Muscle of leg (tissue), 11 donors: ENCODE results near the gene DIAPH1. TPM values are rescaled to one million over a fixed set of nuclear protein-coding genes. Genes with fewer than 3 reads are reported as not detected.
A peak's percentile ranks its signal among the peaks of the same experiment; 100 is the strongest.
"Not testable (repeated sequence)": the region's sequence is repeated elsewhere in the genome, so short reads cannot be mapped to it uniquely, and the experiment has no call there.

Experiments
- DNase-seq: peaks from one replicate; pipeline ENCODE4 v3.0.0; 2013
- H3K27ac ChIP-seq: one replicate; pipeline ENCODE4 v1.5.1; 2013; ENCODE audit warnings: mild to moderate bottlenecking, low read length, control low read depth
- H3K27me3 ChIP-seq: one replicate; pipeline ENCODE4 v1.6.1; 2013; ENCODE audit warnings: low read length; ENCODE audit not compliant: control insufficient read depth, insufficient read depth
- H3K36me3 ChIP-seq: one replicate; pipeline ENCODE4 v1.6.1; 2013; ENCODE audit warnings: low read length; ENCODE audit not compliant: control insufficient read depth, insufficient read depth
- H3K4me1 ChIP-seq: one replicate; pipeline ENCODE4 v1.6.1; 2013; ENCODE audit warnings: low read length; ENCODE audit not compliant: control insufficient read depth, insufficient read depth
- H3K4me3 ChIP-seq: one replicate; pipeline ENCODE4 v1.5.1; 2013; ENCODE audit warnings: low read length, control low read depth
- H3K9me3 ChIP-seq: replicated peaks from 2 replicates; pipeline ENCODE4 v1.6.1; 2013; ENCODE audit warnings: low read depth, low read length; ENCODE audit not compliant: control insufficient read depth
- WGBS: methylation state at CpG from one replicate; pipeline ENCODE4 v1.1.5; 2013; ENCODE audit warnings: missing lambda C conversion rate; ENCODE audit not compliant: insufficient coverage; 5-methylcytosine and 5-hydroxymethylcytosine counted together
- polyA plus RNA-seq, 8 donors: library from polyadenylated mRNA; unstranded; fragments of 120-200 nt; gene quantifications; one replicate each; pipeline versions ENCODE4 v1.2.1 to v1.2.3, GENCODE V29; 2013; ENCODE audit warnings: inconsistent platforms in 1 of 8, low replicate concordance in 1 of 8; ENCODE audit not compliant: insufficient read length in 8 of 8, insufficient read depth in 1 of 8
- total RNA-seq: library from RNA; stranded (reverse); fragments of 120-200 nt; gene quantifications from one replicate; pipeline ENCODE4 v1.2.4, GENCODE V29; 2013

The DIAPH1 gene
- total and polyA plus RNA-seq, 9 donors: 11.5 to 34.5 (median 28.0) TPM

DNA sequence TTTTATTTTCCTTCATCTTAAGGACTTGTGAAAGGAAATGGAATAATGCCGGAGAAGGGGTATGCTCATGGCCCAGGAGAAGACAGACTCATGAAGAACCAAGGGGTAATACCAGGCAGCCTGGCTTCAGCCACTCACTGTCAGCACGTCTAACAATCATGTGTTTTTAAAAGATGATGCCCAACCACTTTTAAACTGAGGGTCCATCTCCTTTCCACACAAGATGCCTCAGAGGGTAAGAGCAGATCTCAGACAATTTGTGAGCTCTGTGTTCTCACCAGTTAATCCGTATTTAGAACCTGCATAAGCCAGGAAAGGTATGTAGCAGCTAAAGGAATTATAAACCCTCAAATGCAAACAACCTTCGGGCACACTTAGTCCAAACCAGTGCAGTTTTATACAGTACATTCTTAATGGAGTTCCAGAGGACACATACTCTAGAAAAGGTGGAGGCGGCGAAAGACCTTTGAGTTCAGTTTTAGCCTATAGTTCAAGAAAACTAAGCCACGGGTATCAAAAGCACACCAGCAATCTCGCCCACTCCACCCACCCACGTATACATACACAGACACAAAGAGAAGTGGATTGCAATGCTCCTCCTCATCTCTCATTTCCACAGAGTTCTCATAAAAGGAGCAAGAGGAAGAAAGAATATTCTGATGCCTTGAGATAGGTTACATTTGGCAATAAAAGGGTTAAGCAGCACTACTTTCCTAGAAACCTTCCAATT lies 2.6 kb downstream of the DIAPH1 start:
- Histone ChIP-seq H3K4me3 (no peak overlapping the region), H3K4me1 (peaks cover 11% of the 10 kb centered on the region), H3K27me3 (no peaks in the 10 kb centered on the region), H3K27ac (no peak overlapping the region), H3K36me3 (peaks cover 4% of the 10 kb centered on the region), H3K9me3 (no peaks in the 10 kb centered on the region)
- DNase-seq: no peak
- WGBS: 40% methylated on average over 1 of the region's 9 CpGs

GRCh38 chr5:141613344-141613743 lies 5.5 kb downstream of the DIAPH1 start:
- Histone ChIP-seq H3K36me3 (no peaks in the 10 kb centered on the region), H3K9me3 (no peaks in the 10 kb centered on the region), H3K4me3 (no peak overlapping the region), H3K27me3 (no peaks in the 10 kb centered on the region), H3K4me1 (peaks cover 8% of the 10 kb centered on the region), H3K27ac (no peak overlapping the region)
- DNase-seq: no peak

GRCh38 chr5:141611289-141611688 lies 7.5 kb downstream of the DIAPH1 start:
- Histone ChIP-seq H3K4me3 (no peak overlapping the region), H3K4me1 (no peaks in the 10 kb centered on the region), H3K9me3 (no peaks in the 10 kb centered on the region), H3K36me3 (no peaks in the 10 kb centered on the region), H3K27me3 (no peaks in the 10 kb centered on the region), H3K27ac (no peak overlapping the region)
- WGBS: no CpG with 5 or more reads among the region's 3 CpGs
- DNase-seq: no peak

- not testable (repeated sequence) for H3K9me3 ChIP-seq, H3K4me3 ChIP-seq, H3K27ac ChIP-seq, H3K27me3 ChIP-seq, H3K36me3 ChIP-seq, DNase-seq, H3K4me1 ChIP-seq
- WGBS: 95% methylated on average over 3 of the region's 7 CpGs
These were observed 8.9 kb downstream of the DIAPH1 start for GRCh38 chr5:141609921-141610320.

- Histone ChIP-seq H3K36me3 (no peaks in the 10 kb centered on the region), H3K4me3 (no peak overlapping the region), H3K27me3 (no peaks in the 10 kb centered on the region), H3K4me1 (no peaks in the 10 kb centered on the region), H3K27ac (no peak overlapping the region), H3K9me3 (no peaks in the 10 kb centered on the region)
- no peak for DNase-seq
- WGBS: no CpG with 5 or more reads among the region's 3 CpGs
These were observed 9.8 kb downstream of the DIAPH1 start for GRCh38 chr5:141609044-141609443.

DNA sequence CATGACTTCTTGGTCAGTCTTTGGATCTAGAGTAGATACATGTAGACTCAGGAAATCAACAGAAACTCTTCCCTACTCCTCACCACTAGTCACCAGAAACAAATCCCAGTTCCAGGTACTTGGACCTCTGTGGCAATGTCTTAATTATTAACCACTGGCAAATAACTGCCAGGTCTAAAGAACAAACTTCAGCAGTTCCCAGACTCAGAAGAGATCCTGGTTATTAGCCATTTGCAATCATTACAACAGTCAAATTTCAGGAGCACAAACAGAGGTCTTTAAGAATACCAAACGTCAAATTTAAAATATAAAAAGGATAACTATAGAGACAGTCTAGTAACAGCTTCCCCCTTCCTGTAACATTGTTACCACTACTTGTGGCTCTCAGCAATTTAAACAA lies 10.2 kb downstream of the DIAPH1 start:
- no peaks in the 10 kb centered on the region for H3K36me3 ChIP-seq
- H3K4me1 ChIP-seq: peaks cover 3% of the 10 kb centered on the region
- WGBS: no CpG with 5 or more reads among the region's 1 CpG
- no peaks in the 10 kb centered on the region for H3K9me3 ChIP-seq
- no peak overlapping the region for H3K4me3 ChIP-seq
- H3K27ac ChIP-seq: no peak overlapping the region
- no peak for DNase-seq
- H3K27me3 ChIP-seq: no peaks in the 10 kb centered on the region

DNA sequence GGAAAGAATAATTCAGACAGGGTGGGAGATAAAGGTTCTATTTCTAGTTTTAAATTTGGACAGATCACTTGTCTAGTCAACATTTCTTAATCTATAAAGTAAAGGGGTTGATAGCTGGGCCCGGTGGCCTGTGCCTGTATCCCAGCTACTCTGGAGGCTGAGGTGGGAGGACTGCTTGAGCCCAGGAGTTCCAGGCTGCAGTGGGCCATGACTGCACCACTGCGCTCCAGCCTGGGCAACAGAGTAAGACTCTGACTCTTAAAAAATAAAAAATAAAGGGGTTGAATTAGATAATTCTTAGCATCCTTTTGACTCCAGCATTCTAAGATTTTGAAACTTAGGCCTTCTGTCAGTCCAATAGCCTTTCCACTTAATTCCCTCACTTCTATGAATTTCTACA lies 10.8 kb downstream of the DIAPH1 start:
- 71% methylated on average over 1 of the region's 2 CpGs for WGBS
- Histone ChIP-seq H3K9me3 (no peaks in the 10 kb centered on the region), H3K4me3 (no peak overlapping the region), H3K36me3 (no peaks in the 10 kb centered on the region), H3K4me1 (peaks cover 3% of the 10 kb centered on the region), H3K27ac (no peak overlapping the region), H3K27me3 (no peaks in the 10 kb centered on the region)
- no peak for DNase-seq

- Histone ChIP-seq H3K36me3 (no peaks in the 10 kb centered on the region), H3K4me1 (peaks cover 3% of the 10 kb centered on the region), H3K27me3 (no peaks in the 10 kb centered on the region), H3K4me3 (no peak overlapping the region), H3K9me3 (no peaks in the 10 kb centered on the region), H3K27ac (peak overlapping the region; percentile 88)
- DNase-seq: peak; percentile 78
- 62% methylated on average over 5 of the region's 6 CpGs for WGBS
These were observed 13.1 kb downstream of the DIAPH1 start for GRCh38 chr5:141605523-141606277.

- H3K4me3 ChIP-seq: no peak overlapping the region
- H3K27ac ChIP-seq: peak overlapping the region; percentile 80
- no peaks in the 10 kb centered on the region for H3K9me3 ChIP-seq
- 56% methylated on average over 4 of the region's 6 CpGs for WGBS
- H3K4me1 ChIP-seq: peaks cover 3% of the 10 kb centered on the region
- peak; percentile 89 for DNase-seq
- no peaks in the 10 kb centered on the region for H3K36me3 ChIP-seq
- H3K27me3 ChIP-seq: no peaks in the 10 kb centered on the region
These were observed 14.7 kb downstream of the DIAPH1 start for GRCh38 chr5:141603923-141604717.

DNA sequence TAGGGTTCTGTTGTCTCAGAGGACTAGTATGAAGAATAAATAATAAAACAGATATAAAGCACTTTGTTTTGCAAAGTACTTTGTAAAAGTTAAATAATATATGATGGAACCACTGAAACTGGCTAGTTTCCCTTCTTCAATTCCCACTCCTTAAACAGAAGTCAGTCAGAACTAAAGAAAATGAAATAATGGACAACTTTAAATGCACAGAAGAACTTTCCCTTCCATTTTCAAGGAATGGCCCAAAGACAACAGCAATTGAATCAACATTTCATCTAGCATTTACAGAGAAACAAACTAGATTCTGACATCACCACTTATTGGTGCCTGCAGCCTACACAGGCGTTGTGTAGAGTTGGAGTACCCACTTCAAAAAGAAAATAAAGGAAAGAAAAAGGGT lies 16.2 kb downstream of the DIAPH1 start:
- peaks cover 3% of the 10 kb centered on the region for H3K4me1 ChIP-seq
- no peaks in the 10 kb centered on the region for H3K36me3 ChIP-seq

More for the DNA sequence above, 16.2 kb downstream of the DIAPH1 start:
- no peaks in the 10 kb centered on the region for H3K27me3 ChIP-seq
- no peak for DNase-seq
- H3K4me3 ChIP-seq: no peak overlapping the region
- no peak overlapping the region for H3K27ac ChIP-seq
- WGBS: no CpG with 5 or more reads among the region's 1 CpG
- H3K9me3 ChIP-seq: no peaks in the 10 kb centered on the region
